NCI-H510A (cell line): ENCODE results near the gene NOL9.
"Not testable (repeated sequence)": the region's sequence is repeated elsewhere in the genome, so short reads cannot be mapped to it uniquely, and the experiment has no call there.

Experiments
- DNase-seq: peaks from one replicate; lab custom pipeline; 2025; lab: John Stamatoyannopoulos, UW

NOL9 gene

GRCh38 chr1:6503884-6504602 is 50.3 kb downstream of the NOL9 start:
- DNase-seq = no peak

- DNase-seq = no peak
Measured at GRCh38 chr1:6502000-6502891, 52.1 kb downstream of the NOL9 start.

GRCh38 chr1:6501279-6501813 is 53.0 kb downstream of the NOL9 start:
- DNase-seq = no peak

- DNase-seq = no peak
Measured at GRCh38 chr1:6500544-6501278, 53.6 kb downstream of the NOL9 start.

- no peak for DNase-seq
Measured at GRCh38 chr1:6499296-6499695, 55.0 kb downstream of the NOL9 start.

GRCh38 chr1:6498576-6499111 is 55.7 kb downstream of the NOL9 start:
- DNase-seq = no peak

GRCh38 chr1:6497867-6498575 is 56.3 kb downstream of the NOL9 start:
- DNase-seq = no peak

GRCh38 chr1:6497215-6497866 is 57.0 kb downstream of the NOL9 start:
- DNase-seq = peak; percentile 68

GRCh38 chr1:6496890-6497214 is 57.5 kb downstream of the NOL9 start:
- DNase-seq = no peak

GRCh38 chr1:6496365-6496721 is 58.0 kb downstream of the NOL9 start:
- no peak for DNase-seq

- DNase-seq = no peak
Measured at GRCh38 chr1:6495540-6496364, 58.6 kb downstream of the NOL9 start.

- DNase-seq = peak; percentile 53
Measured at GRCh38 chr1:6495041-6495441, 59.3 kb downstream of the NOL9 start.

GRCh38 chr1:6494627-6495026 is 59.7 kb downstream of the NOL9 start:
- no peak for DNase-seq

GRCh38 chr1:6493834-6494223 is 60.5 kb downstream of the NOL9 start:
- DNase-seq = not testable (repeated sequence)

GRCh38 chr1:6491966-6492365 is 62.3 kb downstream of the NOL9 start:
- DNase-seq = no peak

- no peak for DNase-seq
Measured at GRCh38 chr1:6491480-6491962, 62.8 kb downstream of the NOL9 start, which contains the start of gene PLEKHG5. PLEKHG5 (minus strand) TSS chr1:6491667; CDS start chr1:6477571, 14,096 bp downstream.

GRCh38 chr1:6491081-6491449 is 63.2 kb downstream of the NOL9 start:
- no peak for DNase-seq

GRCh38 chr1:6490181-6491080 is 63.9 kb downstream of the NOL9 start:
- DNase-seq = peak; percentile 84

GRCh38 chr1:6489799-6490180 is 64.5 kb downstream of the NOL9 start:
- peak; percentile 51 for DNase-seq
